HepG2 (cell line): ENCODE measurements around the gene REST. TPM values are rescaled to one million over a fixed set of nuclear protein-coding genes. Genes with fewer than 3 reads are reported as not detected.

Experiments
- AKAP8 ChIP-seq: sonication (generic); formaldehyde crosslinking; IDR thresholded peaks from 2 replicates; pipeline ENCODE4 v1.5.1; 2020; ENCODE audit warnings: mild to moderate bottlenecking, missing genetic modification reagents
- BCLAF1 ChIP-seq: fragments of 450-650 bp; IDR thresholded peaks from 2 replicates; pipeline ENCODE4 v1.6.1; 2017; ENCODE audit warnings: mild to moderate bottlenecking
- DDIT3 ChIP-seq: sonication (generic); formaldehyde crosslinking; IDR thresholded peaks from 2 replicates; pipeline ENCODE4 v1.4.0; 2020; ENCODE audit warnings: mild to moderate bottlenecking, missing genetic modification reagents
- DNMT1 ChIP-seq: sonication (generic); formaldehyde crosslinking; IDR thresholded peaks from 2 replicates; pipeline ENCODE4 v1.5.1; 2020; ENCODE audit warnings: mild to moderate bottlenecking, missing genetic modification reagents
- HMG20B ChIP-seq: conservative IDR thresholded peaks from 2 replicates; pipeline ENCODE4 v1.6.1; 2016; ENCODE audit warnings: missing genetic modification reagents, missing compliant biosample characterization
- MTF2 ChIP-seq: sonication (generic); formaldehyde crosslinking; IDR thresholded peaks from 2 replicates; pipeline ENCODE4 v1.5.0; 2020; ENCODE audit warnings: missing genetic modification reagents, borderline replicate concordance
- PHF5A ChIP-seq: IDR thresholded peaks from one replicate; pipeline ENCODE4 v1.6.1; 2018; ENCODE audit warnings: low read depth, missing genetic modification reagents; ENCODE audit not compliant: unreplicated experiment
- SP1 ChIP-seq, 2 experiments: fragments of 450-650 bp in 1 of 2; sonication (generic) in 1 of 2; formaldehyde crosslinking in 1 of 2; IDR thresholded peaks; 2 replicates each; pipeline versions ENCODE4 v1.4.0 to v1.6.1; 2016 to 2020; ENCODE audit warnings: missing genetic modification reagents in 1 of 2
- SRSF9 ChIP-seq: fragments of 200-400 bp; formaldehyde crosslinking; IDR thresholded peaks from 2 replicates; pipeline ENCODE4 v1.6.1; 2018; ENCODE audit warnings: borderline replicate concordance, mild to moderate bottlenecking, low read depth, low read length; ENCODE audit not compliant: insufficient read depth, poor library complexity, severe bottlenecking
- TCF7L2 ChIP-seq: IDR thresholded peaks from 2 replicates; pipeline ENCODE4 v1.6.1; 2011; ENCODE audit warnings: mild to moderate bottlenecking, low read depth, low read length, moderate library complexity
- USF2 ChIP-seq, 2 experiments: sonication (generic) in 1 of 2; formaldehyde crosslinking in 1 of 2; IDR thresholded peaks; 2 replicates each; pipeline versions ENCODE4 v1.5.1 to v1.6.1; 2011 to 2020; ENCODE audit warnings: borderline replicate concordance in 1 of 2, low read depth in 1 of 2, low read length in 1 of 2, mild to moderate bottlenecking in 1 of 2, missing genetic modification reagents in 1 of 2, moderate library complexity in 1 of 2
- ZBTB26 ChIP-seq: IDR thresholded peaks from 2 replicates; pipeline ENCODE4 v1.6.1; 2016; ENCODE audit warnings: missing compliant biosample characterization, missing genetic modification reagents, borderline replicate concordance
- ZFP36L1 ChIP-seq: sonication (generic); formaldehyde crosslinking; IDR thresholded peaks from 2 replicates; pipeline ENCODE4 v1.8.0; 2022; ENCODE audit warnings: mild to moderate bottlenecking, missing genetic modification reagents, moderate library complexity
- ZFP36L2 ChIP-seq: sonication (generic); formaldehyde crosslinking; IDR thresholded peaks from 2 replicates; pipeline ENCODE4 v1.4.0; 2020; ENCODE audit warnings: missing genetic modification reagents
- ZKSCAN8 ChIP-seq: IDR thresholded peaks from 2 replicates; pipeline ENCODE4 v1.6.1; 2016; ENCODE audit warnings: borderline replicate concordance, missing genetic modification reagents, missing compliant biosample characterization
- ZNF143 ChIP-seq: sonication (generic); formaldehyde crosslinking; IDR thresholded peaks from 2 replicates; pipeline ENCODE4 v1.4.0; 2020; ENCODE audit warnings: missing genetic modification reagents
- ZNF17 ChIP-seq: sonication (generic); formaldehyde crosslinking; IDR thresholded peaks from 2 replicates; pipeline ENCODE4 v1.5.0; 2020; ENCODE audit warnings: mild to moderate bottlenecking, missing genetic modification reagents
- ZNF331 ChIP-seq: sonication (generic); formaldehyde crosslinking; IDR thresholded peaks from 2 replicates; pipeline ENCODE4 v1.4.0; 2020; ENCODE audit warnings: missing genetic modification reagents
- ZNF350 ChIP-seq: sonication (generic); formaldehyde crosslinking; IDR thresholded peaks from 2 replicates; pipeline ENCODE4 v1.4.0; 2020; ENCODE audit warnings: mild to moderate bottlenecking, low read depth, missing genetic modification reagents, borderline replicate concordance
- ZNF563 ChIP-seq: sonication (generic); formaldehyde crosslinking; IDR thresholded peaks from 2 replicates; pipeline ENCODE4 v1.8.0; 2022; ENCODE audit warnings: mild to moderate bottlenecking, moderate library complexity, missing genetic modification reagents
- ZSCAN9 ChIP-seq: IDR thresholded peaks from 2 replicates; pipeline ENCODE4 v1.6.1; 2016; ENCODE audit warnings: borderline replicate concordance
- polyA plus RNA-seq, 8 experiments: library from polyadenylated mRNA; depleted of rRNA in 3 of 8; stranded (reverse) in 7 of 8; unstranded in 1 of 8; fragments of >200 nt; fragmentation: Illumina TruSeq in 4 of 8; extraction: Trizol in 4 of 8; gene quantifications; 2 replicates each; pipeline versions ENCODE4 v1.2.1 to v1.2.3, GENCODE V29; 2011 to 2016; ENCODE audit warnings: low read depth in 4 of 8, missing spikeins in 1 of 8, mixed read lengths in 1 of 8; ENCODE audit not compliant: insufficient read depth in 1 of 8
- total RNA-seq, 5 experiments: library from RNA; depleted of rRNA; stranded (reverse); fragments of >200 nt; fragmentation: Illumina TruSeq; extraction: Trizol; gene quantifications; 2 replicates each; pipeline ENCODE4 v1.2.3, GENCODE V29; 2016; ENCODE audit warnings: low read depth in 1 of 5
- TF ChIP-seq, protein P1 (sequence below): sonication (generic); formaldehyde crosslinking; IDR thresholded peaks from 2 replicates; pipeline ENCODE4 v1.8.0; 2022; ENCODE audit warnings: mild to moderate bottlenecking, missing genetic modification reagents

The REST gene
- total and polyA plus RNA-seq, 2 of the 13 experiments (the other 11 are each of a cell fraction or from before 2014, with no cell fraction given), result 12.7 to 22.4 TPM

DNA sequence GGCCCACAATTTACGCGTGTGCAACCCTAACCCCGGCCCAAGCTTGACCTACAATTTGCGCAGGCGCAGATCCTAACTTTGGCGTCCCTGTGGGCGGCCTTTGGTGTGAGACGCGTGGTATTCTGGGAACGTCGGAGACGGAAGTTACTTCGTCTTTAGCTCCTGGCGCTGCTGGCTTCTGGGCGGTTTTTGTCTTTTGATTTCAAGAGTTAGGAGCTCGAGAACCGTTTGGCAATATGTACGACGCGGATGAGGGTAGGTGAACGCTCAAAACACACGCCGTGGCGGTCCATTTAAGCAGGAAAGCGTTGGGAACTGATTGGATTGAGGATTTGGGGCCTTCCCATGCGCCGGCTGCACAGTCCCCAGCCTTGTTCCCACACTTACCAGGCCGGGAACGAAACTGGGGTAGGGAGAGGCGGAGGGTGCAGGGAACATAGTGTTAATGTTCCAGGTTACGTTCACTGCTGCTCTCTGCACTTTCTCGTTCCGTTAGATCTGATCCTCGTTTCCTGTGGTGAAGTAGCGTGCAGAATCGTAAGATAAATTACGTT lies 71.1 kb downstream of the REST start, which contains the start of gene POLR2B (continued):
- no peak for TF ChIP-seq ZSCAN9 (CRISPR knock-in tag)
- TF ChIP-seq DNMT1, result no peak
- TF ChIP-seq ZNF17 (CRISPR knock-in tag), result no peak
- TF ChIP-seq ZNF331 (CRISPR knock-in tag), result peak; percentile 27; the same call in 1 of the 2 replicates
- TF ChIP-seq ZKSCAN8 (CRISPR knock-in tag), result peak; percentile 70; the same call in 1 of the 2 replicates
- TF ChIP-seq ZFP36L2 (CRISPR knock-in tag), result no peak
- TF ChIP-seq PHF5A (CRISPR knock-in tag), result no peak
- no peak for TF ChIP-seq MTF2 (CRISPR knock-in tag)
- TF ChIP-seq ZNF563 (CRISPR knock-in tag), result no peak; the same call in 1 of the 2 replicates
- no peak for TF ChIP-seq ZFP36L1
- peak; percentile 90 for TF ChIP-seq ZNF143
- TF ChIP-seq, protein P1, sequence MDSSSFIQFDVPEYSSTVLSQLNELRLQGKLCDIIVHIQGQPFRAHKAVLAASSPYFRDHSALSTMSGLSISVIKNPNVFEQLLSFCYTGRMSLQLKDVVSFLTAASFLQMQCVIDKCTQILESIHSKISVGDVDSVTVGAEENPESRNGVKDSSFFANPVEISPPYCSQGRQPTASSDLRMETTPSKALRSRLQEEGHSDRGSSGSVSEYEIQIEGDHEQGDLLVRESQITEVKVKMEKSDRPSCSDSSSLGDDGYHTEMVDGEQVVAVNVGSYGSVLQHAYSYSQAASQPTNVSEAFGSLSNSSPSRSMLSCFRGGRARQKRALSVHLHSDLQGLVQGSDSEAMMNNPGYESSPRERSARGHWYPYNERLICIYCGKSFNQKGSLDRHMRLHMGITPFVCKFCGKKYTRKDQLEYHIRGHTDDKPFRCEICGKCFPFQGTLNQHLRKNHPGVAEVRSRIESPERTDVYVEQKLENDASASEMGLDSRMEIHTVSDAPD (CRISPR knock-in tag), result no peak
- no peak for TF ChIP-seq USF2 (IDR thresholded peaks at IDR 0.05; ENCODE audit: low read depth, low read length)
- TF ChIP-seq USF2 (CRISPR knock-in tag; IDR thresholded peaks at IDR 0.05; ENCODE audit: borderline replicate concordance), result no peak
- TF ChIP-seq ZBTB26 (CRISPR knock-in tag), result no peak; the same call in 1 of the 2 replicates
- no peak for TF ChIP-seq HMG20B (CRISPR knock-in tag)
- no peak for TF ChIP-seq DDIT3 (CRISPR knock-in tag)
- no peak for TF ChIP-seq SRSF9
- TF ChIP-seq SP1 (IDR thresholded peaks at IDR 0.05), result no peak
- no peak for TF ChIP-seq SP1 (CRISPR knock-in tag; IDR thresholded peaks at IDR 0.05)
- TF ChIP-seq AKAP8 (CRISPR knock-in tag), result no peak
- TF ChIP-seq TCF7L2, result no peak
- 0 out of 2 replicates have a peak, but pooled peaks have one; percentile 48 for TF ChIP-seq ZNF350 (CRISPR knock-in tag)
- no peak for TF ChIP-seq BCLAF1
